GM23338 (cell line): ENCODE measurements around the gene GAS6. TPM values are rescaled to one million over a fixed set of nuclear protein-coding genes. Genes with fewer than 3 reads are reported as not detected.

ENCODE experiments used
- ATAC-seq: fragments of 200-7000 bp; cut with Tn5 transposase; 3 replicates; pipeline ENCODE4 v1.9.1; 2020
- DNase-seq: peaks from one replicate; pipeline ENCODE4 v3.0.0-alpha.2; 2015; ENCODE audit warnings: low spot score
- H2AFZ ChIP-seq: fragments of 200-600 bp; sonication (generic); 2 replicates; pipeline ENCODE4 v1.8.0; 2016; ENCODE audit warnings: antibody characterized with exemption, mild to moderate bottlenecking, moderate library complexity
- H3F3A ChIP-seq: fragments of 200-600 bp; sonication (generic); replicated peaks from 2 replicates; pipeline ENCODE4 v1.8.0; 2017; ENCODE audit warnings: antibody characterized with exemption, mixed run types, low read depth
- H3K27ac ChIP-seq: fragments of 200-600 bp; sonication (generic); 2 replicates; pipeline ENCODE4 v1.6.1; 2016; ENCODE audit warnings: low read depth
- H3K27me3 ChIP-seq: fragments of 200-600 bp; sonication (generic); 2 replicates; pipeline ENCODE4 v1.8.0; 2016; ENCODE audit warnings: mild to moderate bottlenecking, mixed run types, moderate library complexity; ENCODE audit not compliant: insufficient read depth
- H3K36me3 ChIP-seq: fragments of 200-600 bp; sonication (generic); 2 replicates; pipeline ENCODE4 v1.8.0; 2016; ENCODE audit warnings: mild to moderate bottlenecking; ENCODE audit not compliant: insufficient read depth
- H3K4me1 ChIP-seq: fragments of 200-600 bp; sonication (generic); 2 replicates; pipeline ENCODE4 v1.8.0; 2016; ENCODE audit warnings: mild to moderate bottlenecking, moderate library complexity; ENCODE audit not compliant: insufficient read depth
- H3K4me2 ChIP-seq: fragments of 200-600 bp; sonication (generic); 2 replicates; pipeline ENCODE4 v1.7.1; 2017; ENCODE audit warnings: mixed run types
- H3K4me3 ChIP-seq: fragments of 200-600 bp; sonication (generic); 2 replicates; pipeline ENCODE4 v1.6.1; 2016; ENCODE audit warnings: mixed run types
- H3K79me2 ChIP-seq: fragments of 200-600 bp; sonication (generic); replicated peaks from 2 replicates; pipeline ENCODE4 v1.8.0; 2017; ENCODE audit warnings: mild to moderate bottlenecking; ENCODE audit not compliant: insufficient read depth
- H3K9me2 ChIP-seq: fragments of 200-600 bp; sonication (generic); 2 replicates; pipeline ENCODE4 v1.8.0; 2017; ENCODE audit not compliant: insufficient read depth
- H4K20me1 ChIP-seq: fragments of 200-600 bp; sonication (generic); replicated peaks from 2 replicates; pipeline ENCODE4 v1.8.0; 2017; ENCODE audit warnings: mild to moderate bottlenecking; ENCODE audit not compliant: insufficient read depth
- H3K27ac Mint-ChIP-seq: 2 replicates; pipeline ENCODE4 v1.8.0; 2020; ENCODE audit warnings: inconsistent platforms, mild to moderate bottlenecking, moderate library complexity, mixed read lengths
- H3K27me3 Mint-ChIP-seq: 3 replicates; pipeline ENCODE4 v1.8.0; 2022; ENCODE audit warnings: low read depth, mild to moderate bottlenecking, moderate library complexity, mixed read lengths, inconsistent platforms; ENCODE audit not compliant: insufficient read depth, poor library complexity
- H3K36me3 Mint-ChIP-seq: 3 replicates; pipeline ENCODE4 v1.8.0; 2021; ENCODE audit warnings: low read depth, mild to moderate bottlenecking, inconsistent platforms, moderate library complexity, mixed read lengths
- H3K4me1 Mint-ChIP-seq: 3 replicates; pipeline ENCODE4 v1.8.0; 2020; ENCODE audit warnings: mild to moderate bottlenecking, inconsistent platforms, mixed read lengths
- H3K4me3 Mint-ChIP-seq: 3 replicates; pipeline ENCODE4 v1.8.0; 2021; ENCODE audit warnings: moderate library complexity, mild to moderate bottlenecking, inconsistent platforms, mixed read lengths
- H3K9me3 Mint-ChIP-seq: 3 replicates; pipeline ENCODE4 v1.8.0; 2020; ENCODE audit warnings: moderate library complexity, mild to moderate bottlenecking, inconsistent platforms, mixed read lengths
- CREB1 ChIP-seq: fragments of 250-450 bp; sonication (Bioruptor Pico); IDR thresholded peaks from 2 replicates; pipeline ENCODE4 v1.5.0; 2020; ENCODE audit warnings: low read depth, mild to moderate bottlenecking, moderate library complexity
- EZH2phosphoT487 ChIP-seq: fragments of 200-600 bp; sonication (generic); IDR thresholded peaks from one replicate; pipeline ENCODE4 v1.8.1; 2018; ENCODE audit warnings: antibody characterized with exemption; ENCODE audit not compliant: unreplicated experiment
- JUNB ChIP-seq: IDR thresholded peaks from one replicate; pipeline ENCODE4 v1.6.1; 2016; ENCODE audit warnings: antibody characterized with exemption; ENCODE audit not compliant: unreplicated experiment
- NANOG ChIP-seq: IDR thresholded peaks from 2 replicates; pipeline ENCODE4 v1.6.1; 2016; ENCODE audit warnings: antibody characterized with exemption, borderline replicate concordance
- POLR2AphosphoS5 ChIP-seq: IDR thresholded peaks from 2 replicates; pipeline ENCODE4 v1.6.1; 2016; ENCODE audit warnings: antibody characterized with exemption, low read depth
- ZNF331 ChIP-seq: fragments of 250-450 bp; sonication (Bioruptor Pico); IDR thresholded peaks from 2 replicates; pipeline ENCODE4 v1.5.0; 2020; ENCODE audit warnings: low read depth, mild to moderate bottlenecking, moderate library complexity
- polyA plus RNA-seq: library from polyadenylated mRNA; unstranded; fragments of >200 nt; fragmentation: Nextera tagmentation; extraction: Ambion mirVana; gene quantifications from 2 replicates; pipeline ENCODE4 v1.2.1, GENCODE V29; 2016
- total RNA-seq: library from RNA; depleted of rRNA; stranded (reverse); fragments of >200 nt; shearing (Covaris generic); gene quantifications from 2 replicates; pipeline ENCODE4 v1.2.3, GENCODE V29; 2014
- TF ChIP-seq, protein P1 (sequence below): IDR thresholded peaks from one replicate; pipeline ENCODE4 v1.6.1; 2018; ENCODE audit warnings: antibody characterized with exemption; ENCODE audit not compliant: unreplicated experiment
- TF ChIP-seq, protein P2 (sequence below): IDR thresholded peaks from 2 replicates; pipeline ENCODE4 v1.6.1; 2016; ENCODE audit warnings: antibody characterized with exemption
- TF ChIP-seq, protein P3 (sequence below), 2 experiments: fragments of 200-600 bp in 1 of 2; sonication (generic) in 1 of 2; conservative IDR thresholded peaks; 2 replicates each; pipeline versions ENCODE4 v1.5.1 to v1.6.1; 2016 to 2017; ENCODE audit warnings: antibody characterized with exemption in 2 of 2, low read depth in 2 of 2, mild to moderate bottlenecking in 2 of 2, moderate library complexity in 1 of 2

GAS6 gene
- total and polyA plus RNA-seq, 2 experiments from 2014 or later: 7.9 to 21.2 TPM

DNA sequence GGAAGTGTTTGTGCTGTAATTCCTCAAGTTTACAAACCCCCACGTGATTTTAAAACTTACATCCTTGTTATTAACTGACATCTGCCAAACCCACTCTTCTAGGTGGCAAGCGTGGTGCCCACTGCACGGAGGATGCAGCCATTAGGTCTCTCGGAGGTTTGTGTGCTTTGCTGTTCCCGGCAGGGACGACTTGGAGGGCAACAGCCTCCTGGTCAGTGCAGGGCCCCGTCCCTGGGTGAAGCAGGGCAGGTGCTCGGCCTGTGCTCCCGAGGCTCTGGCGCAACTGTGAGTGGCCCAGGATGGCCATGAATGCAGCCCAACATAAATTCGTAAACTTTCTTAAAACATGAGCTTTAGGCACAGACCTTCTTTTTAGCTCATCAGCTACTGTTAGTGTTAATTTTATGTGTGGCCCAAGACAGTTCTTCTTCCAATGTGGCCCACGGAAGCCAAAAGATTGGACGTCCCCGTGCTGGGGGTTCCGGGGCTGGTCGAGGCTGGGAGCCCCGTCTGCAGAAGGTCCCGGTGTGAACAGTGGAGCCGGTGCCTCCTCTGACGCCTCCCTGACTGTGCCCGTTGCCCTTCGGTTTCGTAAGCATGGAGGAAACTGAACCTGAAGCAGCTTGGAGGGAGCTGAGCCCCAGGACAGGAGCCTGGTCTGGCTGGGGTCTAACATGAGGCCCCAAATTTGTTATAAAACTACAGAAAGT is 11.9 kb downstream of the GAS6 start:
- Mint-ChIP-seq H3K36me3 (no peaks in the 10 kb centered on the region), H3K4me3 (no peak overlapping the region), H3K9me3 (no peaks in the 10 kb centered on the region), H3K27me3 (peaks cover 10% of the 10 kb centered on the region), H3K4me1 (peaks cover 37% of the 10 kb centered on the region), H3K27ac (no peak overlapping the region)
- Histone ChIP-seq H3K27me3 (no peaks in the 10 kb centered on the region), H3K4me3 (no peak overlapping the region), H3F3A (no peaks in the 10 kb centered on the region), H3K4me1 (peaks cover 3% of the 10 kb centered on the region), H3K36me3 (no peaks in the 10 kb centered on the region), H3K79me2 (peaks cover 11% of the 10 kb centered on the region), H3K4me2 (no peak overlapping the region), H3K9me2 (no peaks in the 10 kb centered on the region; the same call in 1 of the 2 replicates), H2AFZ (no peak overlapping the region), H4K20me1 (no peaks in the 10 kb centered on the region), H3K27ac (no peak overlapping the region)
- ATAC-seq (no peak), DNase-seq (no peak)
- TF ChIP-seq EZH2phosphoT487 (no peak), ZNF331 (CRISPR knock-in tag) (no peak), NANOG (no peak)

DNA sequence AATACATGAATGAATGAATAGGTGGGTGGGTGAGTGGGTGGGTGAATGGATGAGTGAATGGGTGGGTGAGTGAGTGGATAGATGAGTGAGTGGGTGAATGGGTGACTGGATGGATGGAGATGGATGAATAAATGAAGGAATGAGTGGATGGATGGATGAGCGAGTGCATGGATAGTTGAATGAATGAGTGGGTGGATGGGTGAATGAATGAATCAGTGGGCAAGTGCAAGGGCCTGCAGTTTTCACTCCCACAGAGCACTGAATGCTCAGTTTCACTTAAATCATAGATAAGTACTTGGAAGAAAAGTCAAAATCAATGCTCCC is 12.4 kb downstream of the GAS6 start:
- Mint-ChIP-seq H3K27ac (no peak overlapping the region), H3K9me3 (no peaks in the 10 kb centered on the region), H3K27me3 (peaks cover 10% of the 10 kb centered on the region), H3K36me3 (no peaks in the 10 kb centered on the region), H3K4me3 (no peak overlapping the region), H3K4me1 (peaks cover 35% of the 10 kb centered on the region)
- Histone ChIP-seq H3K4me1 (peaks cover 3% of the 10 kb centered on the region), H4K20me1 (no peaks in the 10 kb centered on the region), H3K4me2 (no peak overlapping the region), H3K9me2 (no peaks in the 10 kb centered on the region; the same call in 1 of the 2 replicates), H3K27ac (no peak overlapping the region), H3K27me3 (no peaks in the 10 kb centered on the region), H3K36me3 (no peaks in the 10 kb centered on the region), H3K4me3 (no peak overlapping the region), H3F3A (no peaks in the 10 kb centered on the region), H3K79me2 (peaks cover 9% of the 10 kb centered on the region), H2AFZ (no peak overlapping the region)
- ATAC-seq (no peak), DNase-seq (no peak)
- TF ChIP-seq POLR2AphosphoS5 (no peak), JUNB (no peak), CREB1 (CRISPR knock-in tag) (no peak), ZNF331 (CRISPR knock-in tag) (no peak)
- TF ChIP-seq, protein P1, sequence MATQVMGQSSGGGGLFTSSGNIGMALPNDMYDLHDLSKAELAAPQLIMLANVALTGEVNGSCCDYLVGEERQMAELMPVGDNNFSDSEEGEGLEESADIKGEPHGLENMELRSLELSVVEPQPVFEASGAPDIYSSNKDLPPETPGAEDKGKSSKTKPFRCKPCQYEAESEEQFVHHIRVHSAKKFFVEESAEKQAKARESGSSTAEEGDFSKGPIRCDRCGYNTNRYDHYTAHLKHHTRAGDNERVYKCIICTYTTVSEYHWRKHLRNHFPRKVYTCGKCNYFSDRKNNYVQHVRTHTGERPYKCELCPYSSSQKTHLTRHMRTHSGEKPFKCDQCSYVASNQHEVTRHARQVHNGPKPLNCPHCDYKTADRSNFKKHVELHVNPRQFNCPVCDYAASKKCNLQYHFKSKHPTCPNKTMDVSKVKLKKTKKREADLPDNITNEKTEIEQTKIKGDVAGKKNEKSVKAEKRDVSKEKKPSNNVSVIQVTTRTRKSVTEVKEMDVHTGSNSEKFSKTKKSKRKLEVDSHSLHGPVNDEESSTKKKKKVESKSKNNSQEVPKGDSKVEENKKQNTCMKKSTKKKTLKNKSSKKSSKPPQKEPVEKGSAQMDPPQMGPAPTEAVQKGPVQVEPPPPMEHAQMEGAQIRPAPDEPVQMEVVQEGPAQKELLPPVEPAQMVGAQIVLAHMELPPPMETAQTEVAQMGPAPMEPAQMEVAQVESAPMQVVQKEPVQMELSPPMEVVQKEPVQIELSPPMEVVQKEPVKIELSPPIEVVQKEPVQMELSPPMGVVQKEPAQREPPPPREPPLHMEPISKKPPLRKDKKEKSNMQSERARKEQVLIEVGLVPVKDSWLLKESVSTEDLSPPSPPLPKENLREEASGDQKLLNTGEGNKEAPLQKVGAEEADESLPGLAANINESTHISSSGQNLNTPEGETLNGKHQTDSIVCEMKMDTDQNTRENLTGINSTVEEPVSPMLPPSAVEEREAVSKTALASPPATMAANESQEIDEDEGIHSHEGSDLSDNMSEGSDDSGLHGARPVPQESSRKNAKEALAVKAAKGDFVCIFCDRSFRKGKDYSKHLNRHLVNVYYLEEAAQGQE: no peak
- TF ChIP-seq, protein P2, sequence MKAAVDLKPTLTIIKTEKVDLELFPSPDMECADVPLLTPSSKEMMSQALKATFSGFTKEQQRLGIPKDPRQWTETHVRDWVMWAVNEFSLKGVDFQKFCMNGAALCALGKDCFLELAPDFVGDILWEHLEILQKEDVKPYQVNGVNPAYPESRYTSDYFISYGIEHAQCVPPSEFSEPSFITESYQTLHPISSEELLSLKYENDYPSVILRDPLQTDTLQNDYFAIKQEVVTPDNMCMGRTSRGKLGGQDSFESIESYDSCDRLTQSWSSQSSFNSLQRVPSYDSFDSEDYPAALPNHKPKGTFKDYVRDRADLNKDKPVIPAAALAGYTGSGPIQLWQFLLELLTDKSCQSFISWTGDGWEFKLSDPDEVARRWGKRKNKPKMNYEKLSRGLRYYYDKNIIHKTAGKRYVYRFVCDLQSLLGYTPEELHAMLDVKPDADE: no peak
- TF ChIP-seq, protein P3, sequence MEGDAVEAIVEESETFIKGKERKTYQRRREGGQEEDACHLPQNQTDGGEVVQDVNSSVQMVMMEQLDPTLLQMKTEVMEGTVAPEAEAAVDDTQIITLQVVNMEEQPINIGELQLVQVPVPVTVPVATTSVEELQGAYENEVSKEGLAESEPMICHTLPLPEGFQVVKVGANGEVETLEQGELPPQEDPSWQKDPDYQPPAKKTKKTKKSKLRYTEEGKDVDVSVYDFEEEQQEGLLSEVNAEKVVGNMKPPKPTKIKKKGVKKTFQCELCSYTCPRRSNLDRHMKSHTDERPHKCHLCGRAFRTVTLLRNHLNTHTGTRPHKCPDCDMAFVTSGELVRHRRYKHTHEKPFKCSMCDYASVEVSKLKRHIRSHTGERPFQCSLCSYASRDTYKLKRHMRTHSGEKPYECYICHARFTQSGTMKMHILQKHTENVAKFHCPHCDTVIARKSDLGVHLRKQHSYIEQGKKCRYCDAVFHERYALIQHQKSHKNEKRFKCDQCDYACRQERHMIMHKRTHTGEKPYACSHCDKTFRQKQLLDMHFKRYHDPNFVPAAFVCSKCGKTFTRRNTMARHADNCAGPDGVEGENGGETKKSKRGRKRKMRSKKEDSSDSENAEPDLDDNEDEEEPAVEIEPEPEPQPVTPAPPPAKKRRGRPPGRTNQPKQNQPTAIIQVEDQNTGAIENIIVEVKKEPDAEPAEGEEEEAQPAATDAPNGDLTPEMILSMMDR (conservative IDR thresholded peaks at IDR 0.05; ENCODE audit: low read depth in 2 of 2): no peak
